ENCODE measurements around the gene CHD1L. TPM values are rescaled to one million over a fixed set of nuclear protein-coding genes. Genes with fewer than 3 reads are reported as not detected.

Gene CHD1L
- total and polyA plus RNA-seq, 2 donors (not counting 3 experiments of a cell fraction or from before 2014, with no cell fraction given): 12.3 to 33.8 TPM

DNA sequence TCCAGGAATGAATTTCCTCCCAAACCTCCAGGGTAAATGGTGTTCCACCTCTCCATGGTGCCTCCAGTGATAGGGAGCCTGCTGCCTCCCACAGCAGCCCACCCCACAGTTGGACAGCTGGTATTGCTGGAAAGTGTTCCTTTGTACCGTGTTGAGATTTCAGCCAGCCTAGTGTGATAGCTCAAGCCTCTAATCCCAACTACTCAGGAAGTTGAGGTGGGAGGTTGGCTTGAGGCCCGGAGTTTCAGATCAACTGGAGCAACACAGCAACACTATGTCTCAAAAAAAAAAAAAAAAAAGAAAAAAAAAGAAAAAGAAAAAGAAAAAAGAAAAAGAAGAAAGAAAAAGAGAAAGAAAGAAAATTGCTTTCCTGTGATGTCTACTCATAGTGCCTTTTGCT is 96.1 kb downstream of the CHD1L start:
- H4K20me1 ChIP-seq (replicated peaks; ENCODE audit: control insufficient read depth, extremely low read depth, insufficient read depth, low read length): no peaks in the 10 kb centered on the region
- no TSS peak for BruUV-seq (replicated peaks)
- intact Hi-C loops (cut with micrococcal nuclease): no loop called here
- no peaks in the 10 kb centered on the region for H3K4me1 ChIP-seq (ENCODE audit: control insufficient read depth, extremely low read depth, insufficient read depth, low read length)
- peaks cover 0 to 2% of the 10 kb centered on the region in 2 experiments for H3K27me3 ChIP-seq (ENCODE audit: control insufficient read depth in 2 of 2, insufficient read depth in 2 of 2, low read length in 2 of 2)
- no peak overlapping the region for H2AFZ ChIP-seq (ENCODE audit: low read depth, low read length)
- FAIRE-seq (no peak), DNase-seq (ENCODE audit: low read depth, low spot score) (no peak)
- no peaks in the 10 kb centered on the region for H3K9me1 ChIP-seq (replicated peaks; ENCODE audit: control insufficient read depth, extremely low read depth, insufficient read depth, low read length)
- ChIA-PET POLR2A (interaction anchor here (0.7 kb wide), 1 partner anchor 19 kb away, joined by 4 read pairs; no protein-coding TSS in a partner anchor), CTCF (no interaction called here)
- H3K4me2 ChIP-seq (ENCODE audit: insufficient read depth, low read length): no peak overlapping the region
- H3K36me3 ChIP-seq (ENCODE audit: control insufficient read depth in 2 of 2, extremely low read depth in 1 of 2, insufficient read depth in 2 of 2, low read length in 2 of 2): no peaks in the 10 kb centered on the region
- no peaks in the 10 kb centered on the region for H3K79me2 ChIP-seq (ENCODE audit: control insufficient read depth, insufficient read depth, low read length)
- H3K9ac ChIP-seq (replicated peaks; ENCODE audit: extremely low read depth, insufficient read depth, low read length): no peak overlapping the region
- no peaks in the 10 kb centered on the region for H3K9me3 ChIP-seq (replicated peaks; ENCODE audit: control insufficient read depth, insufficient read depth, low read length)
- TF ChIP-seq POLR2A (IDR thresholded peaks at IDR 0.05; ENCODE audit: low read depth, low read length) (no peak), MAX (IDR thresholded peaks at IDR 0.05; ENCODE audit: insufficient read depth, insufficient read length) (no peak), GATA2 (IDR thresholded peaks at IDR 0.05; ENCODE audit: insufficient read depth, insufficient read length, low read depth, low read length) (no peak)
- TF ChIP-seq, protein P1, sequence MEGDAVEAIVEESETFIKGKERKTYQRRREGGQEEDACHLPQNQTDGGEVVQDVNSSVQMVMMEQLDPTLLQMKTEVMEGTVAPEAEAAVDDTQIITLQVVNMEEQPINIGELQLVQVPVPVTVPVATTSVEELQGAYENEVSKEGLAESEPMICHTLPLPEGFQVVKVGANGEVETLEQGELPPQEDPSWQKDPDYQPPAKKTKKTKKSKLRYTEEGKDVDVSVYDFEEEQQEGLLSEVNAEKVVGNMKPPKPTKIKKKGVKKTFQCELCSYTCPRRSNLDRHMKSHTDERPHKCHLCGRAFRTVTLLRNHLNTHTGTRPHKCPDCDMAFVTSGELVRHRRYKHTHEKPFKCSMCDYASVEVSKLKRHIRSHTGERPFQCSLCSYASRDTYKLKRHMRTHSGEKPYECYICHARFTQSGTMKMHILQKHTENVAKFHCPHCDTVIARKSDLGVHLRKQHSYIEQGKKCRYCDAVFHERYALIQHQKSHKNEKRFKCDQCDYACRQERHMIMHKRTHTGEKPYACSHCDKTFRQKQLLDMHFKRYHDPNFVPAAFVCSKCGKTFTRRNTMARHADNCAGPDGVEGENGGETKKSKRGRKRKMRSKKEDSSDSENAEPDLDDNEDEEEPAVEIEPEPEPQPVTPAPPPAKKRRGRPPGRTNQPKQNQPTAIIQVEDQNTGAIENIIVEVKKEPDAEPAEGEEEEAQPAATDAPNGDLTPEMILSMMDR (IDR thresholded peaks at IDR 0.05; ENCODE audit: extremely low read depth in 1 of 2, insufficient read depth in 1 of 2, low read depth in 1 of 2, low read length in 2 of 2): no peak
- dilution Hi-C loops (cut with MboI; ENCODE audit: extremely low pct_ligation_motif_present, low sequenced_read_pairs): no loop called here
- H3K27ac ChIP-seq (ENCODE audit: insufficient read depth, low read depth, low read length): no peak overlapping the region
- no peak overlapping the region for H3K4me3 ChIP-seq (replicated peaks in 1 of 3; ENCODE audit: insufficient read depth in 1 of 3, low read depth in 1 of 3, low read length in 3 of 3)

- TF ChIP-seq POLR2A (IDR thresholded peaks at IDR 0.05; ENCODE audit: low read depth, low read length) (no peak), JUN (IDR thresholded peaks at IDR 0.05; ENCODE audit: borderline replicate concordance, insufficient read depth, insufficient read length, low read depth) (no peak), EZH2 (IDR thresholded peaks at IDR 0.05; ENCODE audit: borderline replicate concordance, low read depth, low read length, severe bottlenecking) (no peak), GATA2 (IDR thresholded peaks at IDR 0.05; ENCODE audit: insufficient read depth, insufficient read length, low read depth, low read length) (no peak), MYC (IDR thresholded peaks at IDR 0.05; ENCODE audit: low read depth, low read length) (no peak), POLR2AphosphoS5 (IDR thresholded peaks at IDR 0.05; ENCODE audit: insufficient read depth, low read depth, low read length) (no peak), MAX (IDR thresholded peaks at IDR 0.05; ENCODE audit: insufficient read depth, insufficient read length) (no peak), FOS (IDR thresholded peaks at IDR 0.05; ENCODE audit: borderline replicate concordance, insufficient read depth, low read length) (no peak)
- TF ChIP-seq, protein P1 (IDR thresholded peaks at IDR 0.05; ENCODE audit: extremely low read depth in 1 of 2, insufficient read depth in 1 of 2, low read depth in 1 of 2, low read length in 2 of 2): no peak
- H3K4me2 ChIP-seq (ENCODE audit: insufficient read depth, low read length): no peak overlapping the region
- dilution Hi-C loops (cut with MboI; ENCODE audit: extremely low pct_ligation_motif_present, low sequenced_read_pairs) (no loop called here), intact Hi-C loops (cut with micrococcal nuclease) (no loop called here)
- H3K4me1 ChIP-seq (ENCODE audit: control insufficient read depth, extremely low read depth, insufficient read depth, low read length): no peaks in the 10 kb centered on the region
- no peak for DNase-seq (ENCODE audit: low read depth, low spot score)
- H3K9me1 ChIP-seq (replicated peaks; ENCODE audit: control insufficient read depth, extremely low read depth, insufficient read depth, low read length): no peaks in the 10 kb centered on the region
- no peaks in the 10 kb centered on the region for H3K79me2 ChIP-seq (ENCODE audit: control insufficient read depth, insufficient read depth, low read length)
- H3K9ac ChIP-seq (replicated peaks; ENCODE audit: extremely low read depth, insufficient read depth, low read length): no peak overlapping the region
- BruUV-seq (replicated peaks): no TSS peak
- ChIA-PET CTCF (no interaction called here), POLR2A (no interaction called here)
- H3K36me3 ChIP-seq (ENCODE audit: control insufficient read depth in 2 of 2, extremely low read depth in 1 of 2, insufficient read depth in 2 of 2, low read length in 2 of 2): no peaks in the 10 kb centered on the region
- no peaks in the 10 kb centered on the region for H4K20me1 ChIP-seq (replicated peaks; ENCODE audit: control insufficient read depth, extremely low read depth, insufficient read depth, low read length)
- H3K27me3 ChIP-seq (ENCODE audit: control insufficient read depth in 2 of 2, insufficient read depth in 2 of 2, low read length in 2 of 2): no peaks in the 10 kb centered on the region
- H3K4me3 ChIP-seq (replicated peaks in 1 of 3; ENCODE audit: insufficient read depth in 1 of 3, low read depth in 1 of 3, low read length in 3 of 3): no peak overlapping the region
- no peak for FAIRE-seq
- no peak overlapping the region for H3K27ac ChIP-seq (ENCODE audit: insufficient read depth, low read depth, low read length)
- H3K9me3 ChIP-seq (replicated peaks; ENCODE audit: control insufficient read depth, insufficient read depth, low read length): no peaks in the 10 kb centered on the region
- H2AFZ ChIP-seq (ENCODE audit: low read depth, low read length): no peak overlapping the region
Observed at GRCh38 chr1:147341246-147341645, 98.8 kb downstream of the CHD1L start.

Measured in endothelial cell of umbilical vein (primary cell).